Stimulated activated CD4-positive, alpha-beta T cell treated with anti-CD3 and anti-CD28 coated beads, TNF-alpha, amount 100 ng/mL, for 24 hours (primary cell): ENCODE measurements around the gene MAEA.
"Not testable (repeated sequence)": the region's sequence is repeated elsewhere in the genome, so short reads cannot be mapped to it uniquely, and the experiment has no call there.

Source experiments
- DNase-seq, 3 experiments: peaks; one replicate each; pipeline ENCODE4 v3.0.0-alpha.2; 2020; ENCODE audit warnings: low read depth in 3 of 3

The MAEA gene

DNA sequence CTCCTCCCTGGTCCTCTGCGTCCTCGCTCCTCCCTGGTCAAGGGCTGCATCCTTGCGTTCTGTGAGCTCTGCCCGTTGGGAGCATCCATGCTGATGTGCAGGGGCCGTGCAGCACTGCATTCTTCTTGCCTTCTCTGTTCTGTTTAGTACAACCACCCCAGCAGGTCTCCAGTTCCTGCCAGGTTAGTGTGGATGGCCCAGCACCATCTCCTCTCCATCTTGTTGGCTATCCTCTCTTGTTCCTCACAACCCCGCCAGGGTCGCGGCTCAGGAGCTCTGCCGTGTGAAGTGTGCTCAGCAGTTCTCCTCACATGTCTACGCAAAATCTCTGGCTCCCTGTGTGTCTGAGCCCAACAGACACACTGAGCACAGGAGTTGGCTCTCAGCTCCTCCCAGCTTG is 10.4 kb upstream of the MAEA start:
- no peak for DNase-seq

GRCh38 chr4:1283711-1284110 is 6.0 kb upstream of the MAEA start:
- DNase-seq: no peak

DNA sequence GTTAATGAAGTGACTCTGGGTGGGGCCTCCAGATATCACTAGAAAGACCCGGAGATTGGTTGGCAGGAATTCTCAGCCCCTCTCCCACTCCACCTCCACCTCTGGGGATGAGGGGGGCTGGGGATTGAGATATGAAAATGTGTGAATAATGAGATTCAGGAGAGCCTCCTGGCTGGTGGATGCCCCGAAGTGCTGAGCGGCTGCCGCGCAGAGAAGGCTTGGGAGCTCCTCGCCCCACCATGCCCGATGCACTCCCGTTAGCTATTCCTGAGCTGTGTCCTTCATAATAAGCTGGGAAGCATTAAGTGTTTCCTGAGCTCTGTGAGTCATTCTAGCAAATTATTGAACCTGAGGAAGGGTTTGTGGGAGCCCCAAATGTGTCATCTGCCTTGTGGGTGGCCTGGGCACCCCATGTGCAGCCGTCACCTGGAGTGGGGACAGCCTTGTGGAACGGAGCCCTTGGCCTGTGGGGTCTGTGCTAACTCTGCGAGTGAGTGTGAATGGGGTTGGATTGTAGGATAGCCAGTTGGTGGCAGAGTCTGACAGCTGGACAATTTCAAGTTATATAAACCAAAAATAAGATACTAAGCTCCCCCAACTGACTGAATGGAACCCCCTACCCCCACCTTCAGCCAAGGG is 4.4 kb upstream of the MAEA start:
- no peak for DNase-seq

DNA sequence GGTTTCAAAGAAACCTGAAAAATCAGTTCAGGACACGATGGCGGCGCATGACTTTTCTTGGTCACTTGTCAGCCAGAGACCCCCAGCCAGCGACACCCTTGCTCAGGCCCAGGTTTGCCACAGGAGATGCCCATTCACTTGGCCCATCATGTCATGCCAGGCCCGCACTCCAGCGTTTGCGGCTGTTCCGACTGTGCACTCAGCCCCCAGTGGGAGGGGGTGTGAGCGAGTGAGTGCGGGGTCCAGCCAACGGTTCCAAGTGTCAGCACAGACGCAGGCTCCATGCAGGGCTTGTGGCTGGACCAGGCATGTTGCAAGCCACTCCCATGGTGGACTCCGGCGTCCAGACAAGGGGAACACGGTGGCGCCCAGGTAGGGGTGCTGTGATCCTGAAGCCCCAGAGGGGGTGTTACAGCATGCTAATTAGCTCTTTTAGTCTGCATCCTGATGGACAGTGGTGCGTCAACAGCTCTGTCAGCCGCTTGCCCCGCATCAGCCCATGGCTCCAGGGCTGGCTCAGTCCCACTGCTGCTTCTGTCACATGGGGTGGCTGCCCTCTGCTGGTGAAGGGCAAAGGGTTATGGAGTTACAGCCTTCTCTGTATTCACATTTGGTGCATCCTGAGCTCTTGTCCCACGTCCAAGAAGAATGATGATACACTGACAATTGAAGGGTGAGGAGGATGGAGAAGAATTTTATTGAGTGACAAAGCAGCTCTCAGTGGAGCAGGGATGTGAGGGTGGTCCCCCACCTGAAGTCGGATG is 3.7 kb upstream of the MAEA start:
- DNase-seq: peak in 1 of 3 experiments; percentile 47

- DNase-seq: no peak
These were observed 905 bp upstream of the MAEA start for GRCh38 chr4:1288786-1289185.

GRCh38 chr4:1290165-1290977 is 680 bp downstream of the MAEA start:
- DNase-seq: no peak

DNA sequence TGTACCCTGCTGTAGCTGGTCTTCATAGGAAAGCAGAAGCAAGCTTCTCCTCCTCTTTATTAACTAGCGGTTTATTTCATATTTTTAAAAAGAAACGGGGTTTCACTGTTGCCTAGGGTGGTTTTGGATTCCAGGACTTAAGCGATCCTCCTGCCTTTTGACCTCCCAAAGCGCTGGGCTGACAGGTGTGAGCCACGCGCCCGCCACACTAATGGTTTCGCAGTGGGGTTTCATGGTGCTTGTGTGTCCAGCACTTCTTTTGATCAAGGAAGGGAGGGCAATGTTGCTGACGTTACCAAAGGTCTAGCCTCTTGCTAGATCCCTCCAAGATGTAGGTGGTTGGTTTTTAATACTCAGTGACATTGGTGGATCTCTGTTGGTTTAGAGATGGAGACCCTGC is 1.4 kb downstream of the MAEA start:
- no peak for DNase-seq

GRCh38 chr4:1291996-1292702 is 2.5 kb downstream of the MAEA start:
- no peak for DNase-seq

DNA sequence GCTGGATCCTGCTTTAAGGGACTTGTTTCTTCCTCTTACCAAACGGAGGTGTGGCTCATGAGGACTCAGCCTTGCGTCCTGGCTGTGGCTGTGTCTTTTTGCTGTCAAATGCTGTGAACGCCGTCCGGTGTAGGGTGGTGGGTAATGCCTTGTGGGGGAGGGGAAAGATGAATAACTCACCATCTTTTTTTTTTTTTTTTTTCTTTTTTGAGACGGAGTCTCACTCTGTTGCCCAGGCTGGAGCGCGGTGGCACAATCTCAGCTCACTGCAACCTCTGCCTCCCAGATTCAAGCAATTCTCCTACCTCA is 3.0 kb downstream of the MAEA start:
- not testable (repeated sequence) for DNase-seq

DNA sequence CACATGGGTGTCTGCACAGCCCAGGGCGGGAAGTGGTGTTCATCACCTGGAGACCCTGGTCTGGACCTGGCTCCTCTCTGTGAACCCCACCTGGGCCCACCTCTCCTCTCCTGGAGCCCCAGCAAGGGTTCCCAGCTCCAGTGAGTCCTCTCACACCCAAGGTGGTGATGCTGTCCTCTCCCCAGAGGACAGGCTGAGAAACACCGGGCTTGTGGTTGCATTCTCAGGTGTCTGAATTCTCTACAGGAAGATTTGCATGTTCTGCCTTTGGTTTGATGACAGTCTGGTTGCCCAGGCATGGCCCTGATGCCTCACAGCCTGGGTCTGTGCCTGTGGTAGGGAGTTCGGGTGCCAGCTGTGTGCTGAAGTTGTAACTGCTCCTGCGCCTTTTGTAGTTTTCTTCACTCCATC is 3.8 kb downstream of the MAEA start:
- no peak for DNase-seq

GRCh38 chr4:1293991-1294390 is 4.3 kb downstream of the MAEA start:
- no peak for DNase-seq

DNA sequence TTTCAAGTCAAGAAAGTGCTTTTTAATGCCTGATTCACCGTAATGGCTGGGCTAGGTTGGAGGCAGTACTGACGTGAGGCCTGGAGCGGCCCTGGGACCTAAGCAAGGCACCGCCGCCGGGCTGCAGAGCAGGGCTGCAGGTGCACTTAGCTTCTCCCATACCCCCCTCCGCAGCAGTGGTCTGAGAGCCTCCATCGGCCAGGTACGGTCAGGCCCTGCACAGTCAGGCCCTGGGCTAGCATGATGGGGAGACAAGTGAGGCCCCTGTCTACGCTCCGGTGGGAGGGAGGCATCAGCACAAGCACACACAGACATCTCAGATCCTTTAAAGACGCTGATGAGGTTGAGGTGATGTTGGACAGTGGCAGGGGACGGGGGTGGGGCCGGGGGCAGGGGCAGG is 4.7 kb downstream of the MAEA start:
- DNase-seq: no peak

DNA sequence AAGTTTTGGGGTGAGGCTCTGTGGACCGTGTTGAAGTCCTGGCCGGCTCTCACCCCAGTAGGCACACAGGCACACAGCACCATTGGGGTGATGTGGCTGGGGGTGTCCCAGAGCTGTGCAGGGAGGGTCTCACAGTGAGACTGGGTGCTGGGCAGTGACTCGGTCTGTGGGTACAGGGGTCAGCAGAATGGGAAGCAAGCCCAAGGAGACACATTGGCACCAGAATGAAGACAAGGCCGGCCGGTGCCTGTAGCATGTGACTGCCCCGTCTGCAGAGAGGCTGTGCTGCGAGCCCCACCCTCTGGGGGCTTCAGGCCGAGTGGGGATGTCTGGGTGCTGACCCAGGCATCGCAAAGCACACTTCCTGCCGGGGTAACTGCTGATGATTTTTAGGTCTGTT is 5.2 kb downstream of the MAEA start:
- DNase-seq: no peak

- no peak for DNase-seq
These were observed 5.8 kb downstream of the MAEA start for GRCh38 chr4:1295405-1296055.

GRCh38 chr4:1296324-1297022 is 6.8 kb downstream of the MAEA start:
- no peak for DNase-seq

- DNase-seq: no peak
These were observed 7.3 kb downstream of the MAEA start for GRCh38 chr4:1297023-1297395.

GRCh38 chr4:1297456-1298325 is 8.0 kb downstream of the MAEA start:
- DNase-seq: no peak

GRCh38 chr4:1298461-1298860 is 8.8 kb downstream of the MAEA start:
- no peak for DNase-seq

GRCh38 chr4:1299301-1299860 is 9.7 kb downstream of the MAEA start:
- no peak for DNase-seq
